ENCODE measurements around the gene ASIC4.
A peak's percentile ranks its signal among the peaks of the same experiment; 100 is the strongest.

The ASIC4 gene

DNA sequence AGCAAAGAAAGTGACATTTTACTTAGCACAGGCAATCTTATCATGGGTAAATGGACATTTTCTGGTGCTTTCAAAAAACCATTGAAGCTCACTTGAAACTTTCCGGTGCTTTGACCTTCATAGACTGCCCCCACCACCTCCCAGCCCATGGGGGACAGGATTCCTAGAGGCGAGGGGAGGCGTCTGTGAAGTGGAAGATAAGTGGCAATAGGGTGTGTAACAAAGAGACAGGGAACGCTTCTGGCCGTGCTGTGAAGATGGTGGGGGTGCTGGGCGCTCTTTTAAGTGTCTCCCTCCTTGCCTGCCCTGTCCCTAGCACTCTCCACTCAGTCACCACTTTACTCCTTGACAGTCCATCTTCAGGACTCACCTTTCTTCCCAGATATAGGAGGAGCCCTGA, 39.0 kb upstream of the ASIC4 start:
- TF ChIP-seq, protein P1, sequence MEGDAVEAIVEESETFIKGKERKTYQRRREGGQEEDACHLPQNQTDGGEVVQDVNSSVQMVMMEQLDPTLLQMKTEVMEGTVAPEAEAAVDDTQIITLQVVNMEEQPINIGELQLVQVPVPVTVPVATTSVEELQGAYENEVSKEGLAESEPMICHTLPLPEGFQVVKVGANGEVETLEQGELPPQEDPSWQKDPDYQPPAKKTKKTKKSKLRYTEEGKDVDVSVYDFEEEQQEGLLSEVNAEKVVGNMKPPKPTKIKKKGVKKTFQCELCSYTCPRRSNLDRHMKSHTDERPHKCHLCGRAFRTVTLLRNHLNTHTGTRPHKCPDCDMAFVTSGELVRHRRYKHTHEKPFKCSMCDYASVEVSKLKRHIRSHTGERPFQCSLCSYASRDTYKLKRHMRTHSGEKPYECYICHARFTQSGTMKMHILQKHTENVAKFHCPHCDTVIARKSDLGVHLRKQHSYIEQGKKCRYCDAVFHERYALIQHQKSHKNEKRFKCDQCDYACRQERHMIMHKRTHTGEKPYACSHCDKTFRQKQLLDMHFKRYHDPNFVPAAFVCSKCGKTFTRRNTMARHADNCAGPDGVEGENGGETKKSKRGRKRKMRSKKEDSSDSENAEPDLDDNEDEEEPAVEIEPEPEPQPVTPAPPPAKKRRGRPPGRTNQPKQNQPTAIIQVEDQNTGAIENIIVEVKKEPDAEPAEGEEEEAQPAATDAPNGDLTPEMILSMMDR (conservative IDR thresholded peaks at IDR 0.05; ENCODE audit: control insufficient read depth, insufficient read depth, low read depth, low read length) = no peak
- no peak for DNase-seq (ENCODE audit: low read depth)
- H3K4me3 ChIP-seq (ENCODE audit: control insufficient read depth, low read depth, low read length) = no peak overlapping the region

DNA sequence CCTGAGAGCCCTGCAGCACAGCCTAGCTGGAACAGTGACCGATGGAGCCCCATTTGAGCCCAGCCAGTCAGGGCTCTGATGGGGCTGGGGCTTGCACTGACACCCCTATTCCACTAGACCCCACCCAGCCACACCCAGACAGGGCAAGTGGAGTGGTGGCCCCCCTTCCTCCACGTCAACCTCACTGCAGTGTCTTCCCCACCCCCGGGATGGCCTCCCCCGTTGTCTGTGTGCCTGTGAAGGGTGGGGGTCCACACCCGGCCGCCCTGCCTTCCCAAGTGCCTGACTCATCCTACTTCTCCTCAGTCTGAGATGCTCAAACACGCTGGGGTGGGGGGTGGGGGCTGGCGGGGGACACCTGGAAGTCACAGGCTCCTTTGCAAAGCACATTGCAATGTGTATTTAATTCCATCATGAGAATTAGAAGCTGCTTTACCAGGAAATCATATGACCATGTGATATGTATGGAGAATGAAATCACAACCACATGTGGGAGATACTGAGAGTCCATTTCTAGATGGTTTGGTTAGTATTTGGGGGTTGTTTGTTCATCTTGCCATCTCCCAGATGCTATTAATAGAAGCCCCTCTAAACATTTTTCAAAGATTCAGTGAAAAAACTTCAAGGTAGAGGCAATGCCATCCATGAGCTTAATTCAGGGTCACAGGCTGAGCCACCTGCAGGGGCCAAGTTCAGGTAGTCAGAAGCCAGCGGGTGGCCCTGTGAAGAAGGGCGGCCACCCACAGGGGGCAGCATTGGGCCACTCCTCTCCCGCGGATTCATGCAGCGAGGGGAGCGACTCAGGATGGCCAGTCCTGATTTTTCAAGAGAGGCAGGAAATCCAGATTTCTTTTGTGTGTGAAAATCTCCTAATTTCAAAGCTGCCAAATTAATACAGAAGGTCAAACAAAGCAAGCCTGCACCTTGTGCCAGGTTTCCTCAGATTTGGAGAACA, 38.3 kb upstream of the ASIC4 start:
- peak; percentile 51 for DNase-seq (ENCODE audit: low read depth)
- no peak overlapping the region for H3K4me3 ChIP-seq (ENCODE audit: control insufficient read depth, low read depth, low read length)
- TF ChIP-seq, protein P1 (conservative IDR thresholded peaks at IDR 0.05; ENCODE audit: control insufficient read depth, insufficient read depth, low read depth, low read length) = peak; percentile 87

DNA sequence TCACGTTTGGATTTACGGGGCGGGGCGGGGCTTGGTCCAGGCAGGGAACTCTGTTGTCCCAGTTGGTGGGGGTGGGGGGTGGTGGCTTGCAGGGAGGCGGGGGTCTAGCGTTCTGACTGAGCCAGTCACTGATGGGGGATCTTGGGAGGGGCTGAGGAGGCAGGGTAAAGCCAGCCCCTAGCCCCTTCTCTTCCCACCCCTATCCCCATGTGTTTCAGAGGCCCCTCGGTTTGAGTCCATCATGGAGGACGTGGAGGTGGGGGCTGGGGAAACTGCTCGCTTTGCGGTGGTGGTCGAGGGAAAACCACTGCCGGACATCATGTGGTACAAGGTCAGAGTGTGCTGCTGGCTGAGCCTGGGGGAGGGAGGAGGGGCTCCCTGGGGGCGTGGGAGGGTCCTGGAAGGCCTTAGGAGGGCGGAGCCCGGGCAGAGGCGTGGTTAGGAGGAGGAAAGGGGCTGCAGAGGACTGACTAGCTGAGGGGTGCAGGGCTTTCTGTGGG, 37.6 kb upstream of the ASIC4 start:
- DNase-seq (ENCODE audit: low read depth) = no peak
- TF ChIP-seq, protein P1 (conservative IDR thresholded peaks at IDR 0.05; ENCODE audit: control insufficient read depth, insufficient read depth, low read depth, low read length) = no peak
- H3K4me3 ChIP-seq (ENCODE audit: control insufficient read depth, low read depth, low read length) = no peak overlapping the region

DNA sequence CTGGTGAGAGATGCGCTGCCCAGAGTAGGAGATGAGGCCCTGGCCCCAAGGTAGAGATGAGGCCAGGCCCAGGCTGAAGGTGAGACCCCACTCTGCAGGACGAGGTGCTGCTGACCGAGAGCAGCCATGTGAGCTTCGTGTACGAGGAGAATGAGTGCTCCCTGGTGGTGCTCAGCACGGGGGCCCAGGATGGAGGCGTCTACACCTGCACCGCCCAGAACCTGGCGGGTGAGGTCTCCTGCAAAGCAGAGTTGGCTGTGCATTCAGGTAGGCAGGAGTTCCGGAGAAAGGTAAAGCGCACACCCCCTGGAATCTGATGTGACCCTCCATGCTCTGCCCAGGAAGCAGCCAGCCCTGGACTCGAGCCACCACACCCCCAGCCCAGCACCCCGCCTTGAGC, 37.1 kb upstream of the ASIC4 start:
- TF ChIP-seq, protein P1 (conservative IDR thresholded peaks at IDR 0.05; ENCODE audit: control insufficient read depth, insufficient read depth, low read depth, low read length) = no peak
- no peak for DNase-seq (ENCODE audit: low read depth)
- H3K4me3 ChIP-seq (ENCODE audit: control insufficient read depth, low read depth, low read length) = no peak overlapping the region

DNA sequence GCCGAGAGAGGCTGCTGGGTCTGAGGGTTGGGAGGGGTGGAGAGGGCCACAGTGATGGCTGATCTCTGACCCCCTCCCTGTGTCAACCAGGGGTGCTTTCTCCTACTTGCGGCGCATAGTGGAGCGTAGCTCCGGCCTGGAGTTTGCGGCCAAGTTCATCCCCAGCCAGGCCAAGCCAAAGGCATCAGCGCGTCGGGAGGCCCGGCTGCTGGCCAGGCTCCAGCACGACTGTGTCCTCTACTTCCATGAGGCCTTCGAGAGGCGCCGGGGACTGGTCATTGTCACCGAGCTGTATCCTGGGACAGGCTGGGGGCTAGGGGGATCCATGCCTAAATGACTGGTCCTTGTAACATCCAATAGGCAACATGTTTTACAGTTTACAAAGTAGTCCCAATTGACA, 36.5 kb upstream of the ASIC4 start:
- no peak for DNase-seq (ENCODE audit: low read depth)
- TF ChIP-seq, protein P1 (conservative IDR thresholded peaks at IDR 0.05; ENCODE audit: control insufficient read depth, insufficient read depth, low read depth, low read length) = no peak
- H3K4me3 ChIP-seq (ENCODE audit: control insufficient read depth, low read depth, low read length) = no peak overlapping the region

DNA sequence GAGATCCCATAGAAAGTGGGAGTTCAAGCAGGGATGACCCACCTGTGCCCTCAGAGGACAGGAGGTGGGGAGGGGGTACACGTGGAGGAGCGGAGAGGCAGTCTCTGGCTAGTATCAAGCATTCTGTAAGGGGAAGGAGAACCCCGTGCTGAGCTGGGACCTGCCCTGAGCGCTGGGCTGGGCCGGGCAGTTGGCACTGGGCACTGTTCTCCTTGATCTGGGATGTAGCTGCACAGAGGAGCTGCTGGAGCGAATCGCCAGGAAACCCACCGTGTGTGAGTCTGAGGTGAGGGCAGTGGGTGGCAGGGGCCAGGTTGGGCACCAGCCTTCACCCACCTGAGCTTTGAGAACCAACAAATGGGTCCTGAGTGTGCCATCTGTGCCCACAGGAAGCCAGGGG, 35.4 kb upstream of the ASIC4 start:
- TF ChIP-seq, protein P1 (conservative IDR thresholded peaks at IDR 0.05; ENCODE audit: control insufficient read depth, insufficient read depth, low read depth, low read length) = no peak
- no peak overlapping the region for H3K4me3 ChIP-seq (ENCODE audit: control insufficient read depth, low read depth, low read length)
- no peak for DNase-seq (ENCODE audit: low read depth)
